Transverse colon (tissue), 4 donors: Measurements from ENCODE around the gene CD69.

Experiments
- CTCF ChIP-seq, 5 experiments: fragments of 200-600 bp in 3 of 5; fragments of 450-650 bp in 2 of 5; sonication (generic) in 3 of 5; IDR thresholded peaks; 1 replicate in 2 of 5; 2 replicates in 3 of 5; pipeline ENCODE4 v1.5.1; 2016 to 2017; ENCODE audit warnings: antibody characterized with exemption in 5 of 5, inconsistent platforms in 3 of 5, mild to moderate bottlenecking in 2 of 5, moderate library complexity in 1 of 5
- EP300 ChIP-seq: sonication (generic); formaldehyde crosslinking; IDR thresholded peaks from one replicate; pipeline ENCODE4 v1.6.1; 2017; ENCODE audit warnings: antibody characterized with exemption, low read depth
- POLR2A ChIP-seq: fragments of 450-650 bp; IDR thresholded peaks from one replicate; pipeline ENCODE4 v1.6.1; 2016; ENCODE audit warnings: antibody characterized with exemption, mild to moderate bottlenecking, moderate library complexity
- POLR2AphosphoS5 ChIP-seq, 3 donors: sonication (generic); formaldehyde crosslinking; IDR thresholded peaks; one replicate each; pipeline ENCODE4 v1.6.1; 2016; ENCODE audit warnings: antibody characterized with exemption in 3 of 3

- TF ChIP-seq POLR2A (no peak), POLR2AphosphoS5 (IDR thresholded peaks at IDR 0.05) (no peak), CTCF (IDR thresholded peaks at IDR 0.05) (no peak), EP300 (no peak)
Measured at GRCh38 chr12:9718968-9719367, 41.7 kb downstream of the CD69 start.
